Activated CD4-positive, alpha-beta T cell treated with anti-CD3 and anti-CD28 coated beads for 4 hours (primary cell): ENCODE data around the gene ADH7.
A peak's percentile ranks its signal among the peaks of the same experiment; 100 is the strongest.
"Not testable (repeated sequence)": the region's sequence is repeated elsewhere in the genome, so short reads cannot be mapped to it uniquely, and the experiment has no call there.

Source experiments
- DNase-seq, 2 donors: peaks; one replicate each; pipeline ENCODE4 v3.0.0-alpha.2; 2020

The ADH7 gene

GRCh38 chr4:99414902-99415301, 20.2 kb downstream of the ADH7 start:
- DNase-seq: not testable (repeated sequence)

- no peak for DNase-seq
Measured at GRCh38 chr4:99414401-99414800, 20.7 kb downstream of the ADH7 start.

DNA sequence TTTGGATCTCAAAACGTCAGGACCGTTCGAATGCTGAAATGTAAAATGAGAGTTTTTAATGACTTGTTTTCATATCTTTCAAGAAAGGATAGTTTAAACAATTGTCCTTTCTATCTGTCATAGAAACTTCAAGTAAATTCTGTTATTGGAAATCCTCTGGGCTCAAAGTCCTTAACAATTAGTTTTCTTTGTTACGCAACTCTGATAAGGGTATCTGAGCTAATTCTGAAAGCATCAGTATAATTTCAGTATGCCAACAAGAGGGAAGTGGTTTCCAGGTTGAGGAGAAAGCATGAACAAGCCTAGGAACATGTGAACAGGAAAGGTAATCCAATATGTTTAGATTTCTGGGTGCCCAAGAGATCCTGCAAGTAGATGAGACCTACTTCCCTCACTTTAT, 22.0 kb downstream of the ADH7 start:
- no peak for DNase-seq

DNA sequence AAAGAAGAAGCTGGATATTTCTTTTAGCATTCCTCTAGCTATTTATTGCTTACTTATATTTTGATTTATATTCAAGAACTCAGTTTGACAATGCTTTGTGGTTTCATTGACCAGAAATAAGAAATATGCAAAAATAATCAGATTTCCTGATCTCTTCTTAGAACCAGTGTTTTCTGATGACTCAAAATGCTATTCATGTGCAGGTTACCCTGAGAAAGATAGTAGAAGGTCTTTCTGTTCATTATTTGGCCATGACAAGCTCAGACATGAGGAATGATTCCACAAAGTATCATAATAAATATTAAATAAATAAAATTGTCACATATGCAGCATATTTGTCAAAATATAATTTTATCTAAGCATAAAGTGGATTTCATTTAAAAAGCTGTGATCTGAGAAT, 24.1 kb downstream of the ADH7 start:
- no peak for DNase-seq

GRCh38 chr4:99410075-99410474, 25.1 kb downstream of the ADH7 start:
- DNase-seq: no peak

DNA sequence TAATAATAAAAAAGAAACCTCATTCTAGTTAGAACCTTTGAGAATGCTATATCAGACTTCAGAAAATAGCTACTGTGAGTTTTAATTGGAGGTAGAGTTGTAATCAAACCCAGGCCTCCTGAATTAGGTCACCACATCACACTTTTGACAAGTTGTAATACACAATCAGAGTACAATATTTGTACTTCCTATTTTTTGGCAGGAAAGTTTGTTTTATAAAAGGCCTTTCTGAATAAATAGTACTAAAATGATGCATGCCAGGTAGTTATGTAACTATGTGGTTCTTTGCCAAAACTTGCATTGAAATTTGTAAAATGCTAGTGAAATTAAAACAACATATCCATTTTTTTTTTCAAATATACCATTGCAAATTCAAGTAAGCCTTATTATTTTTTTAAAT, 26.8 kb downstream of the ADH7 start:
- DNase-seq: no peak

DNA sequence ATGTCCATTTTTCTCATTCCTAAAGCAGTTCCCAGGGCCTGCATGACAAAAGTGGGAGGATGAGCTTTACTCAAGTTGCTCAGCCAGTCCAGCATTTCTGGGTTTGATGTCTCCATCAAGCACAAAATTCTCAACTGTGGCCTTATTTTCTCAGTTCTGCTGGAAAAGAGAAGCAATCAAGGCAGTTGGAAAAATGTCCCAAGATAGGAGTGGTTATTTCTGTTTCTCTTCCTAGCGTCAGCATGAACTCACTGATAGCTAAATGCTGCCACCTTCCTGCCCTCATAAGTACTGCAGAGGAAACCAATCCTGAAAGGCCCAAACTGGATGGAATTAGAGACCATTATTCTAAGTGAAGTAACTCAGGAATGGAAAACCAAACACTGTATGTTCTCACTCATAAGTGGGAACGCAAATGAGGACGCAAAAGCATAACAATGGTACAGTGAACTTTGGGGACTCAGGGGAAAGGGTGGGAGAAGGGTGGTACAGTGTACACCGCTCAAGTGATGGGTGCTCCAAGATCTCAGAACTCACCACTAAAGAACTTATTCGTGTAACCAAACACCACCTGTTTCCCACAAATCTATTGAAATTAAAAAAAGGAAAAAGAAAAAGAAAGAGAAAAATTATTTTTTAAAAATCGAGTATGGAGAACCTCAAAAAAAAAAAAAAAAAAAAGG, 29.6 kb downstream of the ADH7 start:
- DNase-seq: peak; percentile 37 to 55

DNA sequence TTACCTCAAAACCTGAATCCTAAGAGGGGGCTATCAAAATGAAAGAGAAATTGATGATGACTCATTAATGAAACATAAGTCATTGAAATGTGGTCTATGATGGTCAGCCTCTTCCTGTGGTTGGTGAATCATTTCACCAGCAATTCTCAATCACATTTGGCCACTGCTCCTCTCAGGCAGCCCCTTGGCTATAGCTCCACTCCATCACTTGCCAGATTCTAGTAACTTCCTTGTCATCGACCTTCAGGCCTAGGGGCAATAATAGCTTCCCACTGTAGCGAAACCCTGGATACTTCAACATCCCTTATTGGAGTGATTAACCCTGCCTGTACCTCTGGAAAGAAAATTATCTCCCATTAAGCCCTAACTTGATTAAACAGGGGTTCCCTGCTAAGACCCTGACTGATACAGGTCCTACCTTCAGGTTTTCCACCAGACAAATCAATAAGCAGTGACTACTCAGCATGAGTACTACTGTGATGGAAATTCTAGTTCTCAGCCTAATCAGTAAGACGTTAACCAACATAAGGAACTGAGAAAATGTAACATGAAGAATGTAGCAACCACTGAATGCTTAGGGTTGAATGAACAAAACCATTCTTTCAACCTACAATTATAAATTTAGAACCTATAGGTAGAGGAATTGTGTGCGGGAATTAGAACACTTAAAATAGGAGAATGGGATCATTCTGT, 30.4 kb downstream of the ADH7 start:
- no peak for DNase-seq

GRCh38 chr4:99403380-99404184, 31.6 kb downstream of the ADH7 start:
- DNase-seq: no peak

DNA sequence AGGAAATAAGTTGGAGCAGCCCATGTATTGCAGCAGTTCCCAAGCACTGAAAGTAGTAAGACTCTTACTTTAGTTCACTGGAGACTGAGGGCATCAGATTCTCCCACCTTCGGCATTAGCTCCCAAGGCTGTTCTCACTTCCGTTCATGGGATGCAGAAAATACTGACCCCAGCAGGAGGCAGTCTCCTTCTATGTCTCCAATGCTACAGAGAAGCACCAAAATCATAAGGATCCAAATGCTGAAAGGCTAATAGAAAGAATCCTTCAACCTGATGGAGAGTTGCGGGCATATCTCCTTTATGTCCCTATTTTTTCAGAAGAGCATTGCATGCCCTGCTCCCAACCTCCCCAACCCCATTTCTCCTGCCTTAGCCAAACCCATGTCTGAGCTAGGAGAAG, 32.4 kb downstream of the ADH7 start:
- no peak for DNase-seq

- DNase-seq: no peak
Measured at GRCh38 chr4:99400831-99401230, 34.3 kb downstream of the ADH7 start.

DNA sequence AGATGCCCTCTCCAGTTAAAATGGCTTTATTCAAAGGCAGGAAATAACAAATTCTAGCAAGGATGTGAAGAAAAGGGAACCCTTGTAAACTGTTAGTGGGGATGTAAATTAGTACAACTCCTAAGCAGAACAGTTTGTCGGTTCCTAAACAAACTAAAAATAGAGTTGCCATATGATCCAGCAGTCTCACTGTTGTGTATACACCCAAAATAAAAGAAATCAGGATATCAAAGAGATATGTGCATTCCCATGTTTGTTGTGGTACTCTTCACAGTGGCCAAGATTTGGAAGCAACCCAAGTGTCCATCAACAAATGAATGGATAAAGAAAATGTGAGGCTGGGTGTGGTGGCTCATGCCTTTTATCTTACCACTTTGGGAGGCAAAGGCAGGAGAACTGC, 36.1 kb downstream of the ADH7 start:
- no peak for DNase-seq

- DNase-seq: no peak
Measured at GRCh38 chr4:99395595-99396364, 39.4 kb downstream of the ADH7 start.

GRCh38 chr4:99394896-99395295, 40.2 kb downstream of the ADH7 start:
- no peak for DNase-seq

DNA sequence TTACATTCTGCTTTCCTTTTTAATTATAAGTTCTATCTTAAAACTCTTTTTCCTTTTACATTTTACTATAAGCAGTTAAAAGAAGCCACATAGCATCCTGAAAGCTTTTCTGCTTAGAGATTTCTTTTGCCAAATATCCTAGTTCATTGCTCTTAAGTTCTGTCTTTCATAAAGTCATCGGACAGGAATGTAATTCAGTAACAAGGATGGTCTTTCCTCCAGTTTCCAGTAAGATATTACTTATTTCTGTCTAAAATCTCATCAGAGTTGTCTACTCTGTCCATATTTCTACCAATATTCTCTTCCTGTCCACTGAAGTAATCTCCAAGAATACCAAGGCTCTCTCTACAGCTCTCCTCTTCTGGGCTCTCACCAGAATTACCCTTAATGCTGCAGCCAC, 45.1 kb downstream of the ADH7 start:
- no peak for DNase-seq

- DNase-seq: no peak
Measured at GRCh38 chr4:99389606-99390005, 45.5 kb downstream of the ADH7 start.

- no peak for DNase-seq
Measured at GRCh38 chr4:99383833-99384392, 51.2 kb downstream of the ADH7 start.

GRCh38 chr4:99383399-99383798, 51.7 kb downstream of the ADH7 start:
- DNase-seq: no peak

DNA sequence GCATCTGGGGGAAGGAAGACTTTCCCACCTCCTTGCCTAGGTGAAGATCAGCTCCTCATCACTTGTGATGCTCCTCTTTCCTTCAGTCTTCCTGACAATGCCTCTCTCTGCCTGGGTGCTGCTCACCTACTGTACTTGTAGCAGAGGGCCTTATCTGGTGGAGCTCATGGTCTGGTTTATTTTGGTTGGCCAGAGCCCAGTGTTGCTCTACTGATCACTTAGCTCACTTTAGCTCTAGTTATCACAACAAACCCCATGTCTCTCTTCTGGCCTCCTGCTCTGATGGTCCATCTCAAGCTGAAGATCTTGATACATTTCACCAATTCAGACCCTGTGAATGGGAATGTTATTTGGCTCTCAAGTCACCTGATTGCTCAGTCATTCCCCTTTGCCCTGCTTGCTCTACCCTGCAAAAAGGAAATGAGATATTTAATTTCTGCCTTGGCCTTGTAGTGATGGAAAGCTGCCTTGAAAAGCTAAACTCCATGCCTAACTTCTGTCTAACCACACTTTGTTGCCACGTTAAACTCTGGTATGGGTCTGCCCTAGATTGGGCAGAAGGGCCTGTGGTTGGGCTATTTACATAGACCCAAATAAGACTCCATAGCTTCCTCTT, 52.3 kb downstream of the ADH7 start:
- DNase-seq: no peak

DNA sequence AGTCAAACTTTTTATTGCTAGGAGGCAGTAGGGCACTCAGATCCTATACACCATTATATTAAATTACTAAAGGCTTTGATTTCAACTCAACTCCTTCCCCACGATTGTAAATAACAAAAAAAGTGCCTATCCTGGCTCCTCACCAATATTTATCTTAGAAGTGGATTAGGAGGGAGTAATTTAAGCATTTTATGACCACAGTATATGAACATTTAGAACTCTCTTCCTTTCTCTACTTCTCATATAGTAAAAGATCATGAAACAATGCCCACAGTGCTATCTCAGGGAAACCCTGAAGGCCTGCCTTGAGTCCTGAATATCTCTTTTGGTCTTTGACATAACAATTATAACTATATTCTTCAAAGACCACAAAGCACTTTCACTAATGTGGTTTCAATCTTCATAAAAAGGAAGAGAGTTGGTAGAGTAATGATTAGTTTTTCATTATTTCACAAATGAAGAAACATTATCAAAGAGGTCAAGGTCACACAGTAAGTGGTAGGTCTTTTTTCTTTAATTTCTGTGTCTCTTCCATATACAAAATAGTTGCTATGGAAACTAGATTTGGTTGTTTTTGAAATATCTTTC, 53.5 kb downstream of the ADH7 start:
- no peak for DNase-seq

DNA sequence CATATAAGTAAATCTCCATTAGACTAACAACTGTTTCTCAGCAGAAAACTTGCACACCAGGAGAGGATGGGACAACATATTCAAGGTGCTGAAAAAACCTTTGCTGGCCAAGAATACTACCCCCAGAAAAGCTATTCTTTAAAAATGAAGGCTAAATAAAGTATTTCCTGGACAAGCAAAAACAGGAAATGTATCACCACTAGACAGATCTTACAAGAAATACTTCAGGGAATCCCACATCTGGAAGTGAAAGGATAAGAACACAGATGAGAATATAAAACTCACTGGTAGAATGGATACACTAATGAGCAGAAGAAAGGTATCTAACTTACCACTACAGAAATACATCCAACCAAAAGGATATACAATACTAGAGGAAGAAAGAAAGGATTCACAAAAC, 55.6 kb downstream of the ADH7 start:
- no peak for DNase-seq

DNA sequence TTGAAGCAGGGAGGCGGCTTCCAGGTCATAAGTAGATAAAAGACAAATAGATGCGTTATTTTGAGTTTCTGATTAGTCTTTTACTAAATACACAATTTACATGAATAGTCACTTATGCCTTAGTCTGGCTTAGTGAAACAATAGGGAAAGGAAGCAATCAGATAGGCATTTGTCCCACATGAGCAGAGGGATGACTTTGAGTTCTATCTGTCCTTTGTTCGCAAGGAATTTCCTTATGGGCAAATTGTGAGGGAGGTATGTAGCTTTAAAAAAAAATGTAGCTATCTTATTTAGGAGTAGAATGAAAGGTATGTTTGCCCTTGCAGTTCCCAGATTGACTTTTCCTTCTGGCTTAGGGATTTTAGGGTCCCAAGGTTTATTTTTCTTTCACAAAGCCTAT, 56.3 kb downstream of the ADH7 start:
- no peak for DNase-seq
